ENCODE data around the gene LPP.

LPP gene

GRCh38 chr3:188184649-188185048, 30.7 kb downstream of the LPP start:
- no peak for TF ChIP-seq CTCF (IDR thresholded peaks at IDR 0.05; ENCODE audit: low read depth, low read length, missing control alignments)
- in situ Hi-C loops (cut with HindIII; ENCODE audit: low sequenced_read_pairs): no loop called here
- no peak for DNase-seq (ENCODE audit: low read depth)
- no peak overlapping the region for H3K4me3 ChIP-seq (ENCODE audit: low read depth, low read length)

- TF ChIP-seq CTCF (IDR thresholded peaks at IDR 0.05; ENCODE audit: low read depth, low read length, missing control alignments): no peak
- in situ Hi-C loops (cut with HindIII; ENCODE audit: low sequenced_read_pairs): no loop called here
- no peak for DNase-seq (ENCODE audit: low read depth)
- H3K4me3 ChIP-seq (ENCODE audit: low read depth, low read length): no peak overlapping the region
These were observed 31.8 kb downstream of the LPP start for GRCh38 chr3:188185717-188186251.

GRCh38 chr3:188187053-188187452, 33.1 kb downstream of the LPP start:
- in situ Hi-C loops (cut with HindIII; ENCODE audit: low sequenced_read_pairs): no loop called here
- no peak overlapping the region for H3K4me3 ChIP-seq (ENCODE audit: low read depth, low read length)
- DNase-seq (ENCODE audit: low read depth): no peak
- no peak for TF ChIP-seq CTCF (IDR thresholded peaks at IDR 0.05; ENCODE audit: low read depth, low read length, missing control alignments)

- in situ Hi-C loops (cut with HindIII; ENCODE audit: low sequenced_read_pairs): no loop called here
- no peak overlapping the region for H3K4me3 ChIP-seq (ENCODE audit: low read depth, low read length)
- no peak for TF ChIP-seq CTCF (IDR thresholded peaks at IDR 0.05; ENCODE audit: low read depth, low read length, missing control alignments)
- no peak for DNase-seq (ENCODE audit: low read depth)
These were observed 35.0 kb downstream of the LPP start for GRCh38 chr3:188188911-188189310.

- H3K4me3 ChIP-seq (ENCODE audit: low read depth, low read length): no peak overlapping the region
- TF ChIP-seq CTCF (IDR thresholded peaks at IDR 0.05; ENCODE audit: low read depth, low read length, missing control alignments): no peak
- DNase-seq (ENCODE audit: low read depth): no peak
- in situ Hi-C loops (cut with HindIII; ENCODE audit: low sequenced_read_pairs): no loop called here
These were observed 37.5 kb downstream of the LPP start for GRCh38 chr3:188191460-188191859.

- in situ Hi-C loops (cut with HindIII; ENCODE audit: low sequenced_read_pairs): no loop called here
- no peak for DNase-seq (ENCODE audit: low read depth)
- no peak overlapping the region for H3K4me3 ChIP-seq (ENCODE audit: low read depth, low read length)
- no peak for TF ChIP-seq CTCF (IDR thresholded peaks at IDR 0.05; ENCODE audit: low read depth, low read length, missing control alignments)
These were observed 38.1 kb downstream of the LPP start for GRCh38 chr3:188192034-188192433.

GRCh38 chr3:188194332-188194731, 40.4 kb downstream of the LPP start:
- no peak for TF ChIP-seq CTCF (IDR thresholded peaks at IDR 0.05; ENCODE audit: low read depth, low read length, missing control alignments)
- DNase-seq (ENCODE audit: low read depth): peak; percentile 59
- no peak overlapping the region for H3K4me3 ChIP-seq (ENCODE audit: low read depth, low read length)
- in situ Hi-C loops (cut with HindIII; ENCODE audit: low sequenced_read_pairs): no loop called here
